DOHH2 (cell line): ENCODE results near the gene OCA2.

Experiments
- H3F3A ChIP-seq: fragments of 200-600 bp; sonication (generic), shearing (Covaris generic); 2 replicates; pipeline ENCODE4 v1.6.0; 2016; ENCODE audit warnings: antibody characterized with exemption, mild to moderate bottlenecking; ENCODE audit not compliant: control insufficient read depth, insufficient read depth
- H3K27ac ChIP-seq: fragments of 200-600 bp; sonication (generic); 2 replicates; pipeline ENCODE4 v1.5.1; 2014; ENCODE audit warnings: low read depth, mild to moderate bottlenecking, low read length, moderate library complexity
- H3K27me3 ChIP-seq: fragments of 200-600 bp; sonication (generic); 2 replicates; pipeline ENCODE4 v1.6.1; 2014; ENCODE audit warnings: mild to moderate bottlenecking, low read length, mixed read lengths; ENCODE audit not compliant: control insufficient read depth
- H3K36me3 ChIP-seq: fragments of 200-600 bp; sonication (generic); 2 replicates; pipeline ENCODE4 v1.6.1; 2014; ENCODE audit warnings: mild to moderate bottlenecking, low read length, moderate library complexity, mixed read lengths; ENCODE audit not compliant: control insufficient read depth
- H3K4me1 ChIP-seq: fragments of 200-600 bp; sonication (generic); 2 replicates; pipeline ENCODE4 v1.6.1; 2014; ENCODE audit warnings: mild to moderate bottlenecking, low read length, mixed read lengths; ENCODE audit not compliant: control insufficient read depth
- H3K4me2 ChIP-seq: fragments of 200-600 bp; sonication (generic); 2 replicates; pipeline ENCODE4 v1.6.0; 2014; ENCODE audit warnings: mild to moderate bottlenecking, low read length, moderate library complexity
- H3K4me3 ChIP-seq: fragments of 200-600 bp; sonication (generic); 2 replicates; pipeline ENCODE4 v1.5.1; 2014; ENCODE audit warnings: mild to moderate bottlenecking, low read length, mixed read lengths
- H3K79me2 ChIP-seq: fragments of 200-600 bp; sonication (generic); 2 replicates; pipeline ENCODE4 v1.6.1; 2014; ENCODE audit warnings: mild to moderate bottlenecking, low read length, mixed read lengths; ENCODE audit not compliant: control insufficient read depth
- H3K9me2 ChIP-seq: fragments of 200-600 bp; sonication (generic); replicated peaks from 2 replicates; pipeline ENCODE4 v1.6.1; 2014; ENCODE audit warnings: mild to moderate bottlenecking, low read length, mixed read lengths; ENCODE audit not compliant: control insufficient read depth
- H3K9me3 ChIP-seq: fragments of 200-600 bp; sonication (generic); 2 replicates; pipeline ENCODE4 v1.6.1; 2014; ENCODE audit warnings: antibody characterized with exemption, low read length, mixed read lengths; ENCODE audit not compliant: control insufficient read depth, insufficient read depth
- H4K20me1 ChIP-seq: fragments of 200-600 bp; sonication (generic); 2 replicates; pipeline ENCODE4 v1.6.0; 2014; ENCODE audit warnings: low read depth, mild to moderate bottlenecking, antibody characterized with exemption, low read length, moderate library complexity; ENCODE audit not compliant: control insufficient read depth, insufficient read depth
- EZH2phosphoT487 ChIP-seq: fragments of 200-600 bp; sonication (generic); IDR thresholded peaks from 2 replicates; pipeline ENCODE4 v1.6.1; 2017; ENCODE audit warnings: borderline replicate concordance, mild to moderate bottlenecking, antibody characterized with exemption, low read length, moderate library complexity, mixed read lengths
- TF ChIP-seq, protein P1 (sequence below): fragments of 200-600 bp; sonication (generic); IDR thresholded peaks from one replicate; pipeline ENCODE4 v1.5.1; 2014; ENCODE audit warnings: antibody characterized with exemption, mild to moderate bottlenecking, low read depth, low read length; ENCODE audit not compliant: poor library complexity, severe bottlenecking

Gene OCA2

DNA sequence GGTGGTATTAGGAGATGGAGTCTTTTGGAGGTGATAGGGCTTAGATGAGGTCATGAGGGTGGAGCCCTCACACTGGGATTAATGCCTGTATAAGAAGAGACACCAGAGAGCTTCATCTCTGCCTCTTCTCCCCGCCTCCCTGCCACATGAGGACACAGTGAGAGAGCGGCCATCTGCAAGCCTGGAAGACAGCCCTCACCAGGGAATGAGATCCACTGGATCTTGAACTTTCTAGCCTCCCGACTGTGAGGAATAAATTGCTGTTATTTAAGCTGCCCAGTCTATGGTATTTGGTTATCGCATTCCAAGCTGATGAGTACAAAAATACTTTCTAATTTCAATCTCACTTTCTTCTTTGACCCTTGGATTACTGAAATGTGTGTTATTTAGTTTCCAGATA, 121.4 kb downstream of the OCA2 start:
- H3K27ac ChIP-seq = no peak overlapping the region
- H3K4me2 ChIP-seq = no peak overlapping the region
- TF ChIP-seq EZH2phosphoT487 = no peak
- TF ChIP-seq, protein P1, sequence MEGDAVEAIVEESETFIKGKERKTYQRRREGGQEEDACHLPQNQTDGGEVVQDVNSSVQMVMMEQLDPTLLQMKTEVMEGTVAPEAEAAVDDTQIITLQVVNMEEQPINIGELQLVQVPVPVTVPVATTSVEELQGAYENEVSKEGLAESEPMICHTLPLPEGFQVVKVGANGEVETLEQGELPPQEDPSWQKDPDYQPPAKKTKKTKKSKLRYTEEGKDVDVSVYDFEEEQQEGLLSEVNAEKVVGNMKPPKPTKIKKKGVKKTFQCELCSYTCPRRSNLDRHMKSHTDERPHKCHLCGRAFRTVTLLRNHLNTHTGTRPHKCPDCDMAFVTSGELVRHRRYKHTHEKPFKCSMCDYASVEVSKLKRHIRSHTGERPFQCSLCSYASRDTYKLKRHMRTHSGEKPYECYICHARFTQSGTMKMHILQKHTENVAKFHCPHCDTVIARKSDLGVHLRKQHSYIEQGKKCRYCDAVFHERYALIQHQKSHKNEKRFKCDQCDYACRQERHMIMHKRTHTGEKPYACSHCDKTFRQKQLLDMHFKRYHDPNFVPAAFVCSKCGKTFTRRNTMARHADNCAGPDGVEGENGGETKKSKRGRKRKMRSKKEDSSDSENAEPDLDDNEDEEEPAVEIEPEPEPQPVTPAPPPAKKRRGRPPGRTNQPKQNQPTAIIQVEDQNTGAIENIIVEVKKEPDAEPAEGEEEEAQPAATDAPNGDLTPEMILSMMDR = no peak
- H4K20me1 ChIP-seq = no peaks in the 10 kb centered on the region
- no peaks in the 10 kb centered on the region for H3K27me3 ChIP-seq
- H3K4me1 ChIP-seq = no peaks in the 10 kb centered on the region
- no peaks in the 10 kb centered on the region for H3K9me3 ChIP-seq
- no peaks in the 10 kb centered on the region for H3F3A ChIP-seq
- no peaks in the 10 kb centered on the region for H3K9me2 ChIP-seq
- H3K79me2 ChIP-seq = no peaks in the 10 kb centered on the region
- H3K4me3 ChIP-seq = no peak overlapping the region
- no peaks in the 10 kb centered on the region for H3K36me3 ChIP-seq

DNA sequence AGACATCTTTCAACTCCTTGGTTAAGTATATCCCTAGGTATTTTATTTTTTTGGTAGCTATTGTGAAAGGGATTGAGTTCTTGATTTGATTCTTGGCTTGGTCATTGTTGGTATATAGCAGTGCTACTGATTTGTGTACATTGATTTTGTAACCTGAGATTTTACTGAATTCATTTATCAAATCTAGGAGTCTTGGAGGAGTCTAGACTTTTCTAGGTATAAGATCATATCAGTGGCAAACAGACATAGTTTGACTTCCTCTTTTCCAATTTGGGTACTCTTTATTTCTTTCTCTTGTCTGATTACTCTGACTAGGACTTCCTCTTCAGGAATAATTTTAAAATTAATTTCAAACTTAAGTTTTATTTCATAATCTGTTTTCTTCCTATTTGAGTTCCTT, 125.2 kb downstream of the OCA2 start:
- H3K9me3 ChIP-seq = no peaks in the 10 kb centered on the region
- no peak for TF ChIP-seq EZH2phosphoT487
- TF ChIP-seq, protein P1 = no peak
- H3F3A ChIP-seq = no peaks in the 10 kb centered on the region
- no peak overlapping the region for H3K27ac ChIP-seq
- H3K36me3 ChIP-seq = no peaks in the 10 kb centered on the region
- H3K4me1 ChIP-seq = no peaks in the 10 kb centered on the region
- no peaks in the 10 kb centered on the region for H3K79me2 ChIP-seq
- no peaks in the 10 kb centered on the region for H4K20me1 ChIP-seq
- no peak overlapping the region for H3K4me2 ChIP-seq
- no peak overlapping the region for H3K4me3 ChIP-seq
- no peaks in the 10 kb centered on the region for H3K9me2 ChIP-seq
- no peaks in the 10 kb centered on the region for H3K27me3 ChIP-seq

- no peaks in the 10 kb centered on the region for H3K4me1 ChIP-seq
- H3K27ac ChIP-seq = no peak overlapping the region
These were observed 128.3 kb downstream of the OCA2 start for GRCh38 chr15:27970661-27971392.

More at GRCh38 chr15:27970661-27971392, 128.3 kb downstream of the OCA2 start:
- H3K27me3 ChIP-seq = no peaks in the 10 kb centered on the region
- no peaks in the 10 kb centered on the region for H4K20me1 ChIP-seq
- H3K9me2 ChIP-seq = no peaks in the 10 kb centered on the region
- H3K4me2 ChIP-seq = no peak overlapping the region
- no peaks in the 10 kb centered on the region for H3K79me2 ChIP-seq
- TF ChIP-seq EZH2phosphoT487 = no peak
- TF ChIP-seq, protein P1 = no peak
- no peaks in the 10 kb centered on the region for H3F3A ChIP-seq
- H3K4me3 ChIP-seq = no peak overlapping the region
- H3K9me3 ChIP-seq = no peaks in the 10 kb centered on the region
- H3K36me3 ChIP-seq = no peaks in the 10 kb centered on the region
